CD4-positive, alpha-beta memory T cell (primary cell): ENCODE data around the gene BLACAT1. TPM values are rescaled to one million over a fixed set of nuclear protein-coding genes. Genes with fewer than 3 reads are reported as not detected.

Experiments used
- CTCF ChIA-PET: fragments of 350-600 bp; sonication (Branson Sonifier 250); formaldehyde crosslinking; loops from one replicate; lab custom pipeline; 2021; ENCODE audit warnings: inconsistent platforms; ENCODE audit not compliant: partially characterized antibody; lab: Charles Lee
- POLR2A ChIA-PET: fragments of 350-600 bp; sonication (Branson Sonifier 250); formaldehyde crosslinking; loops from one replicate; lab custom pipeline; 2021; ENCODE audit not compliant: partially characterized antibody; lab: Charles Lee
- DNase-seq, 5 donors: peaks; one replicate each; pipeline versions ENCODE4 v3.0.0 to v3.0.0-alpha.2; 2020 to 2022; ENCODE audit warnings: mixed read lengths in 1 of 5
- H3K27ac ChIP-seq: one replicate; pipeline ENCODE4 v1.7.0; 2013; ENCODE audit warnings: low read depth, low read length
- H3K27me3 ChIP-seq: 2 replicates; pipeline ENCODE4 v1.7.0; 2013; ENCODE audit warnings: mild to moderate bottlenecking, low read length, moderate library complexity; ENCODE audit not compliant: insufficient read depth
- H3K36me3 ChIP-seq: 2 replicates; pipeline ENCODE4 v1.7.0; 2013; ENCODE audit warnings: mild to moderate bottlenecking, low read length, moderate library complexity; ENCODE audit not compliant: insufficient read depth
- H3K4me1 ChIP-seq: 2 replicates; pipeline ENCODE4 v1.7.0; 2013; ENCODE audit warnings: mild to moderate bottlenecking, low read length, moderate library complexity; ENCODE audit not compliant: insufficient read depth
- H3K4me3 ChIP-seq, 2 donors: one replicate each; pipeline ENCODE4 v1.7.0; 2013; ENCODE audit warnings: low read length in 2 of 2, mild to moderate bottlenecking in 1 of 2
- H3K9me3 ChIP-seq, 2 donors: one replicate each; pipeline ENCODE4 v1.7.0; 2013; ENCODE audit warnings: low read length in 2 of 2, control low read depth in 1 of 2; ENCODE audit not compliant: control insufficient read depth in 1 of 2
- H3K27ac Mint-ChIP-seq, 7 donors: one replicate each; pipeline ENCODE4 v1.8.0; 2020 to 2021; ENCODE audit warnings: mixed read lengths in 7 of 7, mild to moderate bottlenecking in 6 of 7, inconsistent platforms in 3 of 7, moderate library complexity in 3 of 7
- H3K27me3 Mint-ChIP-seq, 2 donors: one replicate each; pipeline ENCODE4 v1.8.0; 2020 to 2021; ENCODE audit warnings: mixed read lengths in 2 of 2
- H3K36me3 Mint-ChIP-seq, 2 donors: one replicate each; pipeline ENCODE4 v1.8.0; 2020 to 2021; ENCODE audit warnings: mixed read lengths in 2 of 2, inconsistent platforms in 1 of 2, mild to moderate bottlenecking in 1 of 2
- H3K4me1 Mint-ChIP-seq, 4 donors: one replicate each; pipeline ENCODE4 v1.8.0; 2020 to 2021; ENCODE audit warnings: mixed read lengths in 4 of 4, mild to moderate bottlenecking in 1 of 4
- H3K4me3 Mint-ChIP-seq, 8 donors: one replicate each; pipeline ENCODE4 v1.8.0; 2020 to 2021; ENCODE audit warnings: mixed read lengths in 8 of 8, mild to moderate bottlenecking in 7 of 8, moderate library complexity in 6 of 8, inconsistent platforms in 3 of 8
- H3K9me3 Mint-ChIP-seq, 8 donors: one replicate each; pipeline ENCODE4 v1.8.0; 2020 to 2021; ENCODE audit warnings: mixed read lengths in 8 of 8, mild to moderate bottlenecking in 5 of 8, inconsistent platforms in 3 of 8, moderate library complexity in 1 of 8
- intact Hi-C: fragments of 100-400 bp; cut with micrococcal nuclease; formaldehyde crosslinking; loops from one replicate; pipeline ENCODE4 v1.15.1; 2023
- polyA plus RNA-seq, 2 donors: library from polyadenylated mRNA; unstranded; fragments of 300-500 nt; fragmentation: Illumina TruSeq; gene quantifications; one replicate each; pipeline ENCODE4 v1.2.3, GENCODE V29; 2021
- total RNA-seq, 2 experiments: library from RNA; stranded (reverse); gene quantifications; one replicate each; pipeline ENCODE4 v1.2.3, GENCODE V29; 2021

The BLACAT1 gene
- total and polyA plus RNA-seq, 4 experiments from 2014 or later: 0.42 to 0.44 TPM; not detected in 2

DNA sequence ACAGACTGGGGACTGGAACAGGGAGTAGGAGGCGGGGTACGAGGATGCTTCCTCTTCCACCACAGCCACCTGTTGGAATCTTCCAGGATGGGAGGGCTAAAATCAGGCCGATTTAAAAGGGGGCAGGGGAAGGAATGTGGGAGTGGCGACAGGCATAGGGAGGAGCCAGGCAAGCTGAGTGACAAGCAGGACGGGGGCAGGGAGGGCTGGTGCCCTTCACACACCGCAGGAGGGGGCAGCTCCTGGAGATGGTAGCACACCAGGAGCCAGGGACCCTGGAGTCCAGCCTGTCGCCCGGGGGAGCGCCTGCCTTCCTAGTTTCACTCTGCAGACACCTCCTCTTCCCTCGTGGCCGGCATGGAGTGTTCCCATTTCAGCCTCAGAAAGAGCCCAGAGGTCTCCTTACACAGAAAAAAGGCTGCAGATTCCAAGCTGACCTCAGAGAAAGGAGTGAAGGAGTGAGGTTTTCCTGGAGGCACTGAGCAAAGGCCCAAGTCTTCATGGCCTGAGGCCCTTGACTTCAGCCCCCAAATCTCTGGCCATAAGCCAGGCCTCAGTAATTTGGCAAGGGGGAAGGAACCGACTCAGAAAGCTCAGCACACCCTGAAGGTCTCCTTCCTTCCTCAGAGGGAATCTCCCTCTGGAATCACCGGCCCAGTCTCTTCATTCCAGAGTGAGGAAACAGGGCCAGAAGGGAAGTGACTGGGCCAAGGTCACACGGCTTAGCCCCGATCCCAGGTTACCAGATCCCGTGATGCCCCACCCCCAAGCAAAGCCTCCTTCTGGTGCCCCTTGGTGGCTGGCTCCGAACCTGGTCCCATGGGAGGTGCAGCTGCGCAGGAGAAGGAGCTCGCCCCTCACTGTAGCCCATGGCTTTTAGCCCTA, 8.1 kb downstream of the BLACAT1 start:
- POLR2A ChIA-PET: no interaction called here
- peaks cover 3% of the 10 kb centered on the region for H3K27me3 ChIP-seq
- H3K27ac Mint-ChIP-seq: peak overlapping the region in 1 of 7 donors; percentile 44

GRCh38 chr1:205446828-205447227, 9.0 kb downstream of the BLACAT1 start:
- H3K4me3 Mint-ChIP-seq: no peak overlapping the region
- ChIA-PET CTCF (no interaction called here), POLR2A (no interaction called here)
- Histone ChIP-seq H3K4me3 (no peak overlapping the region), H3K4me1 (peaks cover 7% of the 10 kb centered on the region), H3K36me3 (no peaks in the 10 kb centered on the region), H3K27me3 (no peaks in the 10 kb centered on the region), H3K27ac (no peak overlapping the region), H3K9me3 (no peaks in the 10 kb centered on the region)
- peaks cover 5 to 23% of the 10 kb centered on the region in 2 donors for H3K27me3 Mint-ChIP-seq
- H3K4me1 Mint-ChIP-seq: peaks cover 2 to 10% (median 3%) of the 10 kb centered on the region in 4 donors
- DNase-seq: no peak
- intact Hi-C loops: no loop called here
- peak overlapping the region in 2 of 7 donors; percentile 44 to 60 for H3K27ac Mint-ChIP-seq
- H3K36me3 Mint-ChIP-seq: no peaks in the 10 kb centered on the region
- no peaks in the 10 kb centered on the region for H3K9me3 Mint-ChIP-seq

More for the DNA sequence above, 8.1 kb downstream of the BLACAT1 start:
- Mint-ChIP-seq H3K9me3 (no peaks in the 10 kb centered on the region), H3K27me3 (peaks cover 9 to 29% of the 10 kb centered on the region in 2 donors), H3K4me1 (peaks cover 0 to 3% (median under 1%) of the 10 kb centered on the region in 4 donors), H3K4me3 (no peak overlapping the region), H3K36me3 (no peaks in the 10 kb centered on the region)
- CTCF ChIA-PET: no interaction called here
- Histone ChIP-seq H3K4me3 (no peak overlapping the region), H3K4me1 (peaks cover 3% of the 10 kb centered on the region), H3K9me3 (no peaks in the 10 kb centered on the region), H3K27ac (no peak overlapping the region), H3K36me3 (no peaks in the 10 kb centered on the region)
- intact Hi-C loops: no loop called here
- DNase-seq: no peak

- no peak for DNase-seq
- H3K4me1 Mint-ChIP-seq: peaks cover 14 to 22% (median 15%) of the 10 kb centered on the region in 4 donors
- intact Hi-C loops: no loop called here
- H3K36me3 Mint-ChIP-seq: no peaks in the 10 kb centered on the region
- Histone ChIP-seq H3K4me3 (no peak overlapping the region), H3K4me1 (peaks cover 19% of the 10 kb centered on the region), H3K36me3 (no peaks in the 10 kb centered on the region), H3K27ac (no peak overlapping the region), H3K9me3 (no peaks in the 10 kb centered on the region), H3K27me3 (no peaks in the 10 kb centered on the region)
- peaks cover 0 to 11% of the 10 kb centered on the region in 2 donors for H3K27me3 Mint-ChIP-seq
- ChIA-PET CTCF (no interaction called here), POLR2A (no interaction called here)
- peak overlapping the region in 1 of 7 donors; percentile 47 for H3K27ac Mint-ChIP-seq
- H3K9me3 Mint-ChIP-seq: no peaks in the 10 kb centered on the region
- H3K4me3 Mint-ChIP-seq: no peak overlapping the region
Measured at GRCh38 chr1:205445646-205445935, 10.3 kb downstream of the BLACAT1 start.

DNA sequence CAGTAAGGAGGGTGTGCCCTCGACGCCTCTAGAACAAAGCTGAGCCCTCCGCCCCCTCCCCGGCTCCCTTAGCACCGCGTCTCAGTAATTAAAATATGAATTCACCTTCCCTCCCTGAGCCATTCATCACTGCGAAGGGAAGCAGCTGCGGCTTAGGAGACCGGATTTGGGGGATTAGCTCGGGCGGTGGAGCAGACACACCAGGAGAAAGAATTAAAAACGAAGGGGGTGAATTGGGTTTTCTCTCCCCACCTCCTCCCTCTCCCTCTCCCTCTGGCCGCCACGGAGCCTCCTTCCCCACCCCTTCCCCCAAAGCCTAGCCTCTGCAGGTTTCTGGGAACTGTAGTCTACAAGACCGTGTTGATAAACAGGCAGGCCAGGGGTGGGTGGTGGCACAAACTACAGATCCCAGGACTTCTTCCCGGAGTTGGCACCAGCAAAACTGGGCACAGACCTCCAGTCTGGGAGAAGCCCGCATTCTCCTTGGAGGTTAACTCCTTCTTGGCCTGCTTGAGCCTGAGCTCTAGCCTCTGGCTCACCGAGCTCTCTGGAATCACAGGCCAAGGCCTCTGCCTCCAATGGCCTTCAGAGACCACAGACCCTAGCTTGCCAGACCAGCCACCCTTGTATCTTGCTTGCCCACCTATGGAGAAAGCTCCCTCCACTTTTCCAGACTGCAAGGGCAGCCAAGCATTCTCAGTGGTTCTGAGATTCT, 10.8 kb downstream of the BLACAT1 start:
- Mint-ChIP-seq H3K9me3 (no peaks in the 10 kb centered on the region), H3K27ac (no peak overlapping the region), H3K4me1 (peaks cover 18 to 27% (median 19%) of the 10 kb centered on the region in 4 donors), H3K36me3 (no peaks in the 10 kb centered on the region), H3K4me3 (no peak overlapping the region), H3K27me3 (peaks cover 0 to 9% of the 10 kb centered on the region in 2 donors)
- intact Hi-C loops: loop anchor here (5.0 kb wide), 1 partner anchor 37 kb away; no protein-coding TSS in a partner anchor
- DNase-seq: no peak
- Histone ChIP-seq H3K9me3 (no peaks in the 10 kb centered on the region), H3K4me3 (no peak overlapping the region), H3K36me3 (no peaks in the 10 kb centered on the region), H3K4me1 (peaks cover 24% of the 10 kb centered on the region), H3K27me3 (no peaks in the 10 kb centered on the region), H3K27ac (no peak overlapping the region)
- ChIA-PET CTCF (interaction anchor here (1.5 kb wide), 1 partner anchor 43 kb away, joined by 6 read pairs; no protein-coding TSS in a partner anchor), POLR2A (no interaction called here)

- Mint-ChIP-seq H3K4me1 (peaks cover 24 to 34% (median 25%) of the 10 kb centered on the region in 4 donors), H3K4me3 (no peak overlapping the region), H3K27ac (peak overlapping the region in 1 of 7 donors; percentile 72), H3K9me3 (no peaks in the 10 kb centered on the region), H3K27me3 (peaks cover 0 to 7% of the 10 kb centered on the region in 2 donors), H3K36me3 (no peaks in the 10 kb centered on the region)
- Histone ChIP-seq H3K36me3 (no peaks in the 10 kb centered on the region), H3K27ac (no peak overlapping the region), H3K4me1 (peaks cover 28% of the 10 kb centered on the region), H3K4me3 (no peak overlapping the region), H3K9me3 (no peaks in the 10 kb centered on the region), H3K27me3 (no peaks in the 10 kb centered on the region)
- POLR2A ChIA-PET: no interaction called here
- intact Hi-C loops: loop anchor here (5.0 kb wide), 1 partner anchor 38 kb away; no protein-coding TSS in a partner anchor
- DNase-seq: no peak
- CTCF ChIA-PET: interaction anchor here (1.5 kb wide), 1 partner anchor 44 kb away, joined by 6 read pairs; no protein-coding TSS in a partner anchor
Measured at GRCh38 chr1:205444300-205444930, 11.4 kb downstream of the BLACAT1 start.

GRCh38 chr1:205443585-205444299, 12.1 kb downstream of the BLACAT1 start:
- H3K27ac Mint-ChIP-seq: no peak overlapping the region
- Histone ChIP-seq H3K27ac (no peak overlapping the region), H3K36me3 (no peaks in the 10 kb centered on the region), H3K27me3 (no peaks in the 10 kb centered on the region), H3K4me3 (no peak overlapping the region), H3K9me3 (no peaks in the 10 kb centered on the region), H3K4me1 (peaks cover 28% of the 10 kb centered on the region)
- CTCF ChIA-PET: interaction anchor here (1.1 to 1.5 kb wide), 2 partner anchors 45 to 81 kb away, joined by 3 to 6 read pairs; no protein-coding TSS in a partner anchor
- H3K9me3 Mint-ChIP-seq: no peaks in the 10 kb centered on the region
- POLR2A ChIA-PET: no interaction called here
- peaks cover 24 to 34% (median 26%) of the 10 kb centered on the region in 4 donors for H3K4me1 Mint-ChIP-seq
- DNase-seq: no peak
- no peak overlapping the region for H3K4me3 Mint-ChIP-seq
- peaks cover 0 to 2% of the 10 kb centered on the region in 2 donors for H3K27me3 Mint-ChIP-seq
- no peaks in the 10 kb centered on the region for H3K36me3 Mint-ChIP-seq
- intact Hi-C loops: loop anchor here (5.0 kb wide), 1 partner anchor 39 kb away; no protein-coding TSS in a partner anchor
